Lung (tissue), 12 donors: ENCODE data around the gene GALC. TPM values are rescaled to one million over a fixed set of nuclear protein-coding genes. Genes with fewer than 3 reads are reported as not detected.

ENCODE experiments used
- ATAC-seq: fragments of 200-7000 bp; cut with Tn5 transposase; one replicate; pipeline ENCODE4 v1.9.1; 2020; ENCODE audit warnings: moderate number of reproducible peaks; ENCODE audit not compliant: insufficient read depth, low FRiP score
- DNase-seq, 3 donors: peaks; one replicate each; pipeline ENCODE4 v3.0.0-alpha.2; 2013 to 2017
- H3K27ac ChIP-seq, 2 donors: one replicate each; pipeline ENCODE4 v1.5.1; 2013; ENCODE audit warnings: mild to moderate bottlenecking in 2 of 2, moderate library complexity in 2 of 2, control low read depth in 1 of 2, inconsistent platforms in 1 of 2, low read depth in 1 of 2, low read length in 1 of 2
- H3K27me3 ChIP-seq, 3 donors: one replicate each; pipeline ENCODE4 v1.5.1; 2013; ENCODE audit warnings: low read length in 2 of 3; ENCODE audit not compliant: control insufficient read depth in 3 of 3, insufficient read depth in 3 of 3
- H3K36me3 ChIP-seq, 4 donors: one replicate each; pipeline ENCODE4 v1.5.1; 2013; ENCODE audit warnings: low read length in 4 of 4, mild to moderate bottlenecking in 1 of 4, moderate library complexity in 1 of 4; ENCODE audit not compliant: control insufficient read depth in 4 of 4, insufficient read depth in 4 of 4
- H3K4me1 ChIP-seq, 5 donors: one replicate each; pipeline ENCODE4 v1.5.1; 2013; ENCODE audit warnings: low read length in 5 of 5, mild to moderate bottlenecking in 2 of 5, moderate library complexity in 1 of 5; ENCODE audit not compliant: control insufficient read depth in 5 of 5, insufficient read depth in 5 of 5
- H3K4me3 ChIP-seq: one replicate; pipeline ENCODE4 v1.5.1; 2013; ENCODE audit warnings: mild to moderate bottlenecking, control low read depth, moderate library complexity
- H3K9ac ChIP-seq, 2 donors: one replicate each; pipeline ENCODE4 v1.5.1; 2013; ENCODE audit warnings: low read length in 2 of 2, control low read depth in 1 of 2; ENCODE audit not compliant: insufficient read depth in 1 of 2
- H3K9me3 ChIP-seq, 4 donors: one replicate each; pipeline ENCODE4 v1.5.1; 2013; ENCODE audit warnings: low read length in 3 of 4, mild to moderate bottlenecking in 1 of 4, moderate library complexity in 1 of 4; ENCODE audit not compliant: control insufficient read depth in 4 of 4, insufficient read depth in 3 of 4
- CTCF ChIP-seq: IDR thresholded peaks from 2 replicates; pipeline ENCODE4 v1.5.1; 2012; ENCODE audit warnings: mild to moderate bottlenecking; ENCODE audit errors: control extremely low read depth, extremely low read depth
- WGBS, 2 donors: extraction: QIAGEN DNeasy Blood & Tissue Kit; methylation state at CpG; one replicate each; pipeline ENCODE4 v1.1.7; 2013; 5-methylcytosine and 5-hydroxymethylcytosine counted together
- polyA plus RNA-seq, 2 donors: library from polyadenylated mRNA; stranded (reverse); fragments of 200-250 nt; gene quantifications; one replicate each; pipeline ENCODE4 v1.2.1, GENCODE V29; 2013
- total RNA-seq, 2 donors: library from RNA; depleted of rRNA in 1 of 2; stranded (reverse); fragments of >200 nt in 1 of 2; gene quantifications; one replicate each; pipeline ENCODE4 v1.2.1, GENCODE V29; 2014 to 2021
- donor health status: control.
- donor health status: control.
- donor health status: Bipolar disorder and iron deficiency.
- donor health status: healthy.
- donor health status: DM: yes; HTN: yes; CAD: no.

Gene GALC
- total and polyA plus RNA-seq, 4 donors: 10.0 to 51.1 (median 33.5) TPM

DNA sequence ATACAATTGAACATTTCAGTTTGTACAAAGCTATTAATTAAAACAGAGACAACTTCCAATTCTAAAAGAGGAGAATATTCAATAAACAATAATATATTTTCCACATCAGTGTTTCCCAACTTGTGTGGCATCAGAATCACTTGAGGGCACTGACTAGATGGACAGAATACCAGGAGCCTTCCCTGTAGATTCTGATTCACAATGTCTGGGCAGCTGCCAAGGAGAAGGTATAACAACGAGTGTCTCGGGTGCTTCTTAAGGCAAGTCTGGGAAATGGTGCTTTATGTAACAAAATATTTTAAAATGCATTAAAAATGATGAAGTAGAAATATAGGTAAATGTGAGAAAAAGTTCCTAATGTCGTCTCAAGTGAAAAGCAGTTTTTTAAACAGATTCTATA lies 26.2 kb downstream of the GALC start:
- Histone ChIP-seq H3K4me1 (no peaks in the 10 kb centered on the region), H3K9me3 (no peaks in the 10 kb centered on the region), H3K27me3 (no peaks in the 10 kb centered on the region), H3K4me3 (no peak overlapping the region), H3K36me3 (peaks cover 0 to 18% (median 12%) of the 10 kb centered on the region in 4 donors), H3K9ac (no peak overlapping the region), H3K27ac (no peak overlapping the region)
- no peak for ATAC-seq
- 87 to 89% methylated on average over 3 of the region's 3 CpGs for WGBS, 2 donors
- DNase-seq: no peak
- no peak for TF ChIP-seq CTCF

DNA sequence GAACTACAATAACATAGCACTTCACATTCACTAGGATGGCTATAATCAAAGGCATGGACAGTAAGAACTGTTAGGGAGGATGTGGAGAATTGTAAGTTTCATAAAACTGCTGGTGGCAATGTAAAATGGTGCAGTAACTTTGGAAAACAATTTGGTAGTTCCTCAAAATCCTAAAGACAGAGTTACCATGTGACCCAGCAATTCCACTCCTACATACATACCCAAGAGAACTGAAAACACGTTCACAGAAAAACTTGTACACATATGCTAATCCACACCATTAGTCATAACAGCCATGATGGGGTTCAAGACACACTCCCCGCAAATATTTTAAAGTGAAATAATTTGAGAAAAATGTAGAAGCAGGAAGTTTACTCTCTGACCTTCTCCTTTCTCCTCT lies 31.7 kb downstream of the GALC start:
- ATAC-seq (no peak), DNase-seq (no peak)
- WGBS, 2 donors: 90% methylated on average over 2 of the region's 2 CpGs
- no peaks in the 10 kb centered on the region for H3K27me3 ChIP-seq
- peaks cover 11 to 25% (median 15%) of the 10 kb centered on the region in 4 donors for H3K36me3 ChIP-seq
- no peak overlapping the region for H3K4me3 ChIP-seq
- H3K9ac ChIP-seq: no peak overlapping the region
- H3K27ac ChIP-seq: no peak overlapping the region
- no peaks in the 10 kb centered on the region for H3K4me1 ChIP-seq
- TF ChIP-seq CTCF: no peak
- H3K9me3 ChIP-seq: no peaks in the 10 kb centered on the region

GRCh38 chr14:87960013-87960787 lies 32.8 kb downstream of the GALC start:
- H3K9me3 ChIP-seq: no peaks in the 10 kb centered on the region
- 88 to 96% methylated on average over 5 of the region's 5 CpGs for WGBS, 2 donors
- no peak overlapping the region for H3K9ac ChIP-seq
- no peaks in the 10 kb centered on the region for H3K4me1 ChIP-seq
- DNase-seq (no peak), ATAC-seq (no peak)
- no peak for TF ChIP-seq CTCF
- H3K27me3 ChIP-seq: no peaks in the 10 kb centered on the region
- no peak overlapping the region for H3K4me3 ChIP-seq
- peaks cover 11 to 34% (median 15%) of the 10 kb centered on the region in 4 donors for H3K36me3 ChIP-seq
- no peak overlapping the region for H3K27ac ChIP-seq
